Body of pancreas (tissue), 4 donors: ENCODE results near the gene NDUFB8.

Experiments used
- CTCF ChIP-seq, 7 experiments: fragments of 450-650 bp in 4 of 7; fragments of 200-600 bp in 3 of 7; sonication (generic) in 3 of 7; IDR thresholded peaks; one replicate each; pipeline ENCODE4 v1.5.1; 2016 to 2019; ENCODE audit warnings: antibody characterized with exemption in 7 of 7
- POLR2A ChIP-seq, 3 donors: fragments of 450-650 bp; IDR thresholded peaks; one replicate each; pipeline ENCODE4 v1.6.1; 2016; ENCODE audit warnings: antibody characterized with exemption in 3 of 3, mild to moderate bottlenecking in 2 of 3

- TF ChIP-seq CTCF (IDR thresholded peaks at IDR 0.05) (no peak), POLR2A (IDR thresholded peaks at IDR 0.05) (no peak)
Measured at GRCh38 chr10:100568912-100569311, 39.2 kb upstream of the NDUFB8 start.
